Pons (tissue), 1 donor: ENCODE data around the gene XKR7.

Source experiments
- DNase-seq: peaks from one replicate; pipeline ENCODE4 v3.0.0-alpha.2; 2016; ENCODE audit warnings: low spot score

The XKR7 gene

DNA sequence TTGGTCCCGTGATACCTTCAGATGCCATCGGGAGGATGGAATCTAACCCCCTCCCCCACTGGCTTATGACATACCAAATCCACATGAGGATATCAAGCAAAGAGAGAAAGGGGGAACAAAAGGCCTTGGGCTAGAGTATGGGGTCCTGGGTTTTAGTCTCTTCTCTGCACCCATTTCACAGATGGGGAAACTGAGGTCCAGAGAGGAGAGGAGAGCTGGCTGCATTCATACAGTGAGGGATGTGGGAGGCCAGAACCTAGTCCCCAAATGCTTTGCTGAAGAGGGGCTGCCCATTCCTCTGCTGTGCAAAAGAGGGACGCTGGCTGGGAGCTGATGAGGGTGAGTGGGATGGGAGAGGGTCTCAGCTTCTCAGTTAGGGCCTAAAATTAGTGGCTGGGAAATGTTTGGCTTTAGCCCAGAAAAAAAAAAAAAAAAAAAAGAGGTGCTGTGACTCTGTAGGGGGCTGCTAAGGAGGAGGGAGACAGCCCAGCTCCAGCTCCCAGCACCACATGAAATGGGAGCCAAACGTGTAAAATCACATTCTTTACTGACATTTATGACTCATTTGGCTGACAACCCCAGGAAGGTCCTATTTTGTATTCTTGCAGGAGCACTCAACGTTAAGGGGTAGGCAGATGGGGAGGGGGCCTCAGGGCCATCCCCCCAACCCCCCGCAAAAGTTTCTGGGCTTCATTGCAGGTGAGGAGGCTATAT, 11.9 kb downstream of the XKR7 start:
- DNase-seq, result no peak

- DNase-seq, result no peak
These were observed 13.8 kb downstream of the XKR7 start for GRCh38 chr20:31981784-31982183.

GRCh38 chr20:31984981-31985471, 17.1 kb downstream of the XKR7 start:
- DNase-seq, result no peak

DNA sequence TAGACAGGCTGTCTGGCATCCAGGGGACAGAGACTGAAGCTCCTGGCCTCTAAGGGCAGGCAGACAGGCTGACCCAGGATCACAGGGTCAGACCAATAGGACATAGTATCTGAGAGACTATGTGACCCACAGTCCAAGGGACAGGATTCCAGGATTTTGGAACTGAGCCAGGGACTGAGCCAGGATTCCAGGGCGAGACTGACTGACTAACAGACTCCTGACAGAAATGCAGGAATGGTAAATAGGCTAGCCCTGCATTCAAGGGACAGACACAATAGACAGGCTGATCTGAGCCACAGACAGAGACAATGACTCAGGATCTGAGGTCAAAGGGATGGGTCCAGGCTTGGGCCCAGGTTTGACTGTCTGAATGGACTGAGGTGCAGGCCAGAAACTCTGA, 19.8 kb downstream of the XKR7 start:
- no peak for DNase-seq

DNA sequence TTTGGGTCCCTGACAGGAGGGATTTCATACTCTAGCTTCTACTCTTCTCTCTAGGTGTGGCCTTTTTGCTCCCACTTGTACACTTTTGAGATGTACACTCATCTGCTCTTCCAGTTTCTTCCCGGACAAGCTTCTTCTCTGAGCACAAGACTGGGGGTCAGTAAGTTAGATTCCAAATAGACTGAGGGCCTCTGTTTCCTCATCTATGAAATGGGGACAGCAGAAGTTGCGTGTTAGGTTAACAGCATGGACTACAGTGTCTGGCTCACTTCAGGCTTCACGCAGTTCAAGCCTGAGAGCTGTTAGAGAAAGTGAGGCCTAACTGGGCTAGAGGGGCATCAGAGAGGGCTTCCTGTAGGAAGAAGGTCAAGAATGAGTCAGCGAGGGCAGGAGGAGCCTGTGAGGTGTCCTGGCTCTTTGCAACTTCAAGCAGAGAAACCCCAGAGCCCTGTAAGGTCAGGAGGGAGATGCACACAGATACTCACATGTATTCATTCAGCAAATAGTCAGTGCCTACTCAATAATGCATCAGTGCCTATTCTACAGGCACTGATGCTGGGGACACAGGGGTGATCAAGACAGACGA, 20.6 kb downstream of the XKR7 start:
- DNase-seq, result no peak

DNA sequence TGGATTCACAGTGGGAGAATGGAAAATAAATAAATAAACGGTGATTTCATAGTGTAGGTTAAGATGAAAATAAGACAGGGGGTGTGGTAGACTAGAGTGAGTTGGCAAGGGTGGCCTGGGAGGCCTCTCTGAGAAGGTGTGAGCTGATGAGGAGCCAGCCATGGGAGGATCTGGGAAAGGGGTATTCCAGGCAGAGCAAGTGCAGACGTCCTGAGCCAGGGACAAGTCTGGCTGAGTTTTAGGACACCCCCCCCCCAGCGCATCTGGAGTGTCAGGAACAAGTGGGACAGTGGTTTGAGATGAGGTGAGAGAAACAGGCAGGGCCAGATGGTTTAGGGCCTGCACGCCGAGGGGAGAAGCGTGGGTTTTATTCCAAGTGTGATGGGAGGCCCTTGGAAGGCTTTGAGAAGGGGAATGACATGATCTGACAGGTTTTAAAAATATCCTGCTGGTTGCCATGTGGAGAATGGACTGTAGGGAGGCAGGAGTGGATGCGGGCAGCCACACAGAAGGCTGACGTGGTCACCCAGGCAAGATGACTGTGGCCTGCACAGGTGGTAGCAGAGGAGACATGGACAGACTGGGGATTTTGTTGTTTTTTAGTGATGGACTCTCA, 21.2 kb downstream of the XKR7 start:
- DNase-seq, result no peak

DNA sequence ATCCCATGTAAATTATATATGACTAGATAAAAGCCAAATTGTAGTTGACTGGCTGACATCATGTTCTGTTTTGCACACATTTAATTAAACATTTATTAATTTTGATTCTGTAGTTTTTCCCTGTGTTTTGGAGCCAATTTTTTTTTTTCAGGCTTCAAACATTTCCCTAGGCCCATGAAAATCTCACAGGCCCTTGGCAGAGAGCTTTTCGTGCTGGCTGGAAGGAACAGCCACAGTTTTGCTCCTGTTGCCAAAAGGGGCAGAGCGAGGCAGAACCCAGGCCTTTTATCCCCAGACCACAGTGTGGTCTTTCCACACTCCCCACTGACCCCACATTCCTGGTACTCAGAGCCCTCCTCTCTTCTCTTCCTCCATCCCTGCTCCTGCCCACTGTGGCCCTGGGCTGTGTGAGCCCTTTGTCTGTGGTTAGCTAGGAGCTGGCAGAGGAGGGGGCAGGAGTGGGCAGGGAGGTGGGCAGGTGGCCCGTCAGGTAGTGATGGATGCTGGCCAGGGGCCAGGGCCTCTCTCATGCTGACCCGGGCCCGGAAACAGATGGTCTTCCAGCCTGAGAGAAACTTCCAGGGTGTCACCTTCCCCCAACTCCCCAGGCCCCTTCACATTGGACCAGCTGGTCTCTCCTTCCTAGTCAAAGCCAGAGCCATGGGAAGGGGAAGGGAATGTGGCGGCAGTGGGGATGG, 22.8 kb downstream of the XKR7 start:
- DNase-seq, result no peak

DNA sequence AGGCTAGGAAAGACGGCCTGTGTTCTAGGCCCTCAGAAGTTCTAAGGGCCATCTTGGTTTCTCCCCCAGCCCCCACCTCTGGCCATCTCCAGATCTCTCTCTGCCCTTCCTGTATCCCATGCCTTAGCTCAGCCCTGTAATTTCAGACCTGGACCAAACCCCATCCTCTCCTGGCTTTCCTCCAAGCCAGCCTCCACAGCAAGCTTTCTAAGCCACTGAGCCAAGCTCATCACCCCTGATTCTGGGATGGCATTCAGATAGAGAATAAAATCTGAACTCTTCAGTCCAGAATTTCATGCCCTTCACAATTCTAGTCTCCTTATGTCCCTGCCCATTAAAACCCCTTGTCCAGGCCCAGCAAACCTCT, 23.4 kb downstream of the XKR7 start:
- no peak for DNase-seq

DNA sequence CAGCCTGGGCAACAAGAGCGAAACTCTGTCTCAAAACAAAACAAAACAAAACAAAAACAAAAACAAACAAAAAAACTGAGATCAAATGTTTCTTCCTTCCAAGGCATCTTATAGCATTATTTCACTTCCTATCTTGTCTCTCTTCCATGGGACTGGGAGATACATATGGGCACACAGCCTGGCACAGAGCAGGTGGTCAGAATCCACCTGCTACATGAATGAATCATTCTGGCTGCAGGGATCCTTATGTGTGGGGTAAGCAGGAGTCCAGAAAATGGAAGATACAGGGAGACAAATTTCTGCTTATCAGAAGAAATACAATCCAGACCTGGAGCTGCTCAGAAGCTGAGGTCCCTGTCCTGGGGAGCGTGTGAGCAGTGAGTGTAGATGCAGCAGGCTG, 24.1 kb downstream of the XKR7 start:
- no peak for DNase-seq

DNA sequence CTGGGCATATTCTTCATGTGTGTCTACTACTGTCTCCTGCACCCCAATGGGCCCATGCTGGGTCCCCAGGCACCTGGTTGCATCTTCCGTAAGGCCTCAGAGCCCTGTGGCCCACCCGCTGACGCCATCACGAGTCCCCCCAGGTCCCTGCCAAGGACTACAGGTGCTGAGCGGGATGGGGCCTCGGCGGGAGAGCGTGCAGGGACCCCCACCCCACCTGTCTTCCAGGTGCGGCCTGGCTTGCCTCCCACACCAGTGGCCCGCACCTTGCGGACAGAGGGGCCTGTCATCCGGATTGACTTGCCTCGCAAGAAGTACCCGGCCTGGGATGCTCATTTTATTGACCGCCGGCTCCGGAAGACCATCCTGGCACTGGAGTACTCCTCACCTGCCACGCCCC, 29.0 kb downstream of the XKR7 start:
- DNase-seq, result no peak

- DNase-seq, result no peak
These were observed 30.3 kb downstream of the XKR7 start for GRCh38 chr20:31998246-31998645.

DNA sequence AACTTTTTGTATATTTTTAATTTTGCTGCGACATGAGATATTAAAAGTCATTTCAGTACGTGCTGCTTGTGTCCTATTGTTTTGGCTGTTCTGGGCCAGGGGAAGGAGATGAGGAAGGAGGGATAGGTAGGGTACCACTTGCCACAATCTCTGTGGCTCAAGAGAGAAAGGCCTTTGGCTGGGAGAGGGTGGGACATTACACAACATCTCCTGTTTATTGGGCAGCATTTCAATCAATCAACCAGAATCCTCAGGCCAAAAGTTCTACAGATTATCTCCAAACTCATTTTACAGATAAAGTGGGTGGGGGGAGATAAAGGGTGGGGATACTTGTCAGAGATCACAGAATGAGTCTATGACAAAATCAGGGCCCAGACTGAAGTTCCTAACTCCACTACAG, 35.4 kb downstream of the XKR7 start:
- no peak for DNase-seq

- peak; percentile 26 for DNase-seq
These were observed 37.0 kb downstream of the XKR7 start for GRCh38 chr20:32004963-32005362.

- DNase-seq, result no peak
These were observed 38.1 kb downstream of the XKR7 start for GRCh38 chr20:32006053-32006452.

GRCh38 chr20:32006841-32007786, 39.2 kb downstream of the XKR7 start:
- peak; percentile 19 for DNase-seq

- no peak for DNase-seq
These were observed 40.1 kb downstream of the XKR7 start for GRCh38 chr20:32007787-32008616.

DNA sequence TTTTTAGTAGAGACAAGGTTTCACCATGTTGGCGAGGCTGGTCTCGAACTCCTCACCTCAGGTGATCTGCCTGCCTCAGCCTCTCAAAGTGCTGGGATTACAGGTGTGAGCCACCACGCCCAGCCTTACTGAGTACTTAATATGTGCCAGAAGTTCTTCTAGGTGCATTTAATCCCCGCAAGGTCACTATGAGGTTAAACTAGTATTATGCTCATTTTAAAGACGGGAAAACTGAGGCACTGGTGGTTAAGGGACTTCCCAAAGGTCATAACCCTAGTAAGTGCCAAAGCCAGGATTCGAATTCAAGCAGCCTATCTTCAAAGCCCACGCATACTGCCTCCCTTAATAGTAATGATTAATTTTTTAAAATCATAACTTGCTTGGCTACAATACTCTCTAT, 41.6 kb downstream of the XKR7 start:
- no peak for DNase-seq

- DNase-seq, result no peak
These were observed 42.1 kb downstream of the XKR7 start, which contains the start of gene CCM2L for GRCh38 chr20:32010101-32010500. Gene CCM2L (plus strand): TSS chr20:32010438. CDS start chr20:32010455, 17 bp downstream.

DNA sequence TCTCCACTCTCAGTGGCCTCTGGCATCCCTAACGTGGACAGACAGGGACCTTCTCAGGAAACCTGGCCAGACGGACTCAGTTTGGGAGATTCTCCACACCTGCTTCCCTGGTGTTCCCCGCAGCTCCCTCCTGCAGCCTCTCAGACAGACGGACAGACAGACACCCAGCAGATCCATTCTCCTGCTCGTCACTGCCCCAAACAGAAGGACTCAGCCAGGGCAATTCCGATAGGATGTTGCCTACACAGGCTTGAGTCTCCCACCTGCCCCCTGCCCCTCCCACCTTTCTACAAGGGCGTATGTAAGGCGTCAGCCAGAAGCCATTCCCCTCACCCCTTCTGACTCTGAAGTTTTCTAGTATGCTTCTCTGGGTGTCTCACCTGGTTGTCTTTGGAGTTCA, 42.7 kb downstream of the XKR7 start:
- no peak for DNase-seq

DNA sequence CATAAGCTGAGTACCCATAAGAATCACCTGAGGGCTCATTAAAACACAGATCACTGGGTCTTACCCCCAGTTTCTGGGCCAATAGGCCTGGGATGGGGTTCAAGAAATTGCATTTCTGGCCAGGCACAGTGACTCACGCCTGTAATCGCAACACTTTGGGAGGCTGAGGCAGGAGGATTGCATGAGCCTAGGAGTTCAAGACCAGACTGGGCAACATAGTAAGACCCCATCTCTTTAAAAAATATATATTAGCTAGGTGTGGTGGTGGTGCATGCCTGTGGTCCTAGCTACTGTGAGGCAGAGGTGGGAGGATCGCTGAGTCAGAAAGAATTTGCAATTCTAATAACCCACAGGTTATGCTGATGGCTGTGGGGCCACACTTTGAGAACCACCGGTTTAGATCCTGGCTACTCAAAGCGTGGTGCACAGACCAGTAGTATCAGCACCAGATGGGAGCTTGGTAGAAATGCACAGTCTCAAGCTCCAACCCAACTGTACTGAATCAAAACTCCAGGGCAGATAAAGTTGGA, 44.3 kb downstream of the XKR7 start:
- DNase-seq, result no peak
